ENCODE measurements around the gene ZNF146.
"Not testable (repeated sequence)": the region's sequence is repeated elsewhere in the genome, so short reads cannot be mapped to it uniquely, and the experiment has no call there.

ZNF146 gene

GRCh38 chr19:36269295-36269694, 54.4 kb downstream of the ZNF146 start:
- DNase-seq (ENCODE audit: low read depth, low spot score), result not testable (repeated sequence)

Measured in smooth muscle cell of the brain vasculature (primary cell).